GM18867 (cell line): ENCODE results near the gene DNAJC21.
A peak's percentile ranks its signal among the peaks of the same experiment; 100 is the strongest.

Experiments used
- ATAC-seq: cut with Tn5 transposase; IDR thresholded peaks from one replicate; pipeline ENCODE4 v1.9.1; 2021; ENCODE audit warnings: mild to moderate bottlenecking, moderate library complexity; ENCODE audit not compliant: unreplicated experiment

The DNAJC21 gene

GRCh38 chr5:34977934-34978613 lies 48.7 kb downstream of the DNAJC21 start:
- peak; percentile 87 for ATAC-seq

GRCh38 chr5:34978681-34979080 lies 49.3 kb downstream of the DNAJC21 start:
- ATAC-seq = peak; percentile 54

- no peak for ATAC-seq
These were observed 53.5 kb downstream of the DNAJC21 start for GRCh38 chr5:34982823-34983222.

- no peak for ATAC-seq
These were observed 57.6 kb downstream of the DNAJC21 start for GRCh38 chr5:34986965-34987364.

- no peak for ATAC-seq
These were observed 62.3 kb downstream of the DNAJC21 start for GRCh38 chr5:34991486-34992238.

- no peak for ATAC-seq
These were observed 64.6 kb downstream of the DNAJC21 start for GRCh38 chr5:34993951-34994350.

- ATAC-seq = no peak
These were observed 66.9 kb downstream of the DNAJC21 start for GRCh38 chr5:34996261-34996660.

- ATAC-seq = no peak
These were observed 68.9 kb downstream of the DNAJC21 start for GRCh38 chr5:34998058-34998789.

GRCh38 chr5:35001842-35002241 lies 72.5 kb downstream of the DNAJC21 start:
- ATAC-seq = no peak

- no peak for ATAC-seq
These were observed 73.1 kb downstream of the DNAJC21 start for GRCh38 chr5:35002459-35002858.

GRCh38 chr5:35003018-35003957 lies 73.9 kb downstream of the DNAJC21 start:
- ATAC-seq = peak; percentile 76

GRCh38 chr5:35004200-35004599 lies 74.8 kb downstream of the DNAJC21 start:
- ATAC-seq = no peak

- no peak for ATAC-seq
These were observed 75.4 kb downstream of the DNAJC21 start for GRCh38 chr5:35004771-35005170.
